ENCODE data around the gene ACACB. TPM values are rescaled to one million over a fixed set of nuclear protein-coding genes. Genes with fewer than 3 reads are reported as not detected.

The ACACB gene
- total and polyA plus RNA-seq, 2 experiments from 2014 or later: 6.2 to 15.4 TPM

- H3K79me2 ChIP-seq (replicated peaks; ENCODE audit: insufficient read depth): no peaks in the 10 kb centered on the region
- no peaks in the 10 kb centered on the region for H3K4me1 ChIP-seq (ENCODE audit: insufficient read depth)
- no peaks in the 10 kb centered on the region for H3F3A ChIP-seq (replicated peaks; ENCODE audit: low read depth)
- H3K4me3 ChIP-seq: no peak overlapping the region
- no peak overlapping the region for H2AFZ ChIP-seq
- Mint-ChIP-seq H3K27ac (no peak overlapping the region), H3K4me1 (peaks cover 15% of the 10 kb centered on the region), H3K9me3 (no peaks in the 10 kb centered on the region), H3K4me3 (no peak overlapping the region), H3K36me3 (ENCODE audit: low read depth) (no peaks in the 10 kb centered on the region; the same call in 2 of the 3 replicates), H3K27me3 (ENCODE audit: insufficient read depth, low read depth, poor library complexity) (peaks cover 4% of the 10 kb centered on the region)
- no peaks in the 10 kb centered on the region for H4K20me1 ChIP-seq (replicated peaks; ENCODE audit: insufficient read depth)
- DNase-seq (ENCODE audit: low spot score) (no peak), ATAC-seq (no peak)
- no peaks in the 10 kb centered on the region for H3K36me3 ChIP-seq (ENCODE audit: insufficient read depth)
- H3K27me3 ChIP-seq (ENCODE audit: insufficient read depth): no peaks in the 10 kb centered on the region
- TF ChIP-seq CTCF (conservative IDR thresholded peaks at IDR 0.05; ENCODE audit: low read depth in 2 of 2) (no peak), ZNF462 (CRISPR knock-in tag; IDR thresholded peaks at IDR 0.05) (no peak), CREB1 (CRISPR knock-in tag; IDR thresholded peaks at IDR 0.05; ENCODE audit: low read depth) (no peak), POLR2AphosphoS5 (IDR thresholded peaks at IDR 0.05; ENCODE audit: low read depth) (no peak), JUNB (IDR thresholded peaks at IDR 0.05; ENCODE audit: unreplicated experiment) (no peak), ZNF331 (CRISPR knock-in tag; IDR thresholded peaks at IDR 0.05; ENCODE audit: low read depth) (no peak), ZNF114 (CRISPR knock-in tag; IDR thresholded peaks at IDR 0.05) (no peak), STAT1 (IDR thresholded peaks at IDR 0.05; ENCODE audit: unreplicated experiment) (no peak), EZH2phosphoT487 (IDR thresholded peaks at IDR 0.05; ENCODE audit: unreplicated experiment) (no peak), REST (IDR thresholded peaks at IDR 0.05; ENCODE audit: unreplicated experiment) (no peak), EZH2 (IDR thresholded peaks at IDR 0.05; ENCODE audit: low read depth, unreplicated experiment) (no peak), ETS1 (IDR thresholded peaks at IDR 0.05) (no peak), NANOG (IDR thresholded peaks at IDR 0.05; ENCODE audit: borderline replicate concordance) (no peak)
- no peak overlapping the region for H3K4me2 ChIP-seq
- H3K9me2 ChIP-seq (ENCODE audit: insufficient read depth): no peaks in the 10 kb centered on the region
- H3K27ac ChIP-seq (ENCODE audit: low read depth): no peak overlapping the region
Observed at GRCh38 chr12:109127533-109128242, 11.3 kb downstream of the ACACB start.

All from GM23338 (cell line).